Measurements from ENCODE around the gene NLRP13.
A peak's percentile ranks its signal among the peaks of the same experiment; 100 is the strongest.

Gene NLRP13

DNA sequence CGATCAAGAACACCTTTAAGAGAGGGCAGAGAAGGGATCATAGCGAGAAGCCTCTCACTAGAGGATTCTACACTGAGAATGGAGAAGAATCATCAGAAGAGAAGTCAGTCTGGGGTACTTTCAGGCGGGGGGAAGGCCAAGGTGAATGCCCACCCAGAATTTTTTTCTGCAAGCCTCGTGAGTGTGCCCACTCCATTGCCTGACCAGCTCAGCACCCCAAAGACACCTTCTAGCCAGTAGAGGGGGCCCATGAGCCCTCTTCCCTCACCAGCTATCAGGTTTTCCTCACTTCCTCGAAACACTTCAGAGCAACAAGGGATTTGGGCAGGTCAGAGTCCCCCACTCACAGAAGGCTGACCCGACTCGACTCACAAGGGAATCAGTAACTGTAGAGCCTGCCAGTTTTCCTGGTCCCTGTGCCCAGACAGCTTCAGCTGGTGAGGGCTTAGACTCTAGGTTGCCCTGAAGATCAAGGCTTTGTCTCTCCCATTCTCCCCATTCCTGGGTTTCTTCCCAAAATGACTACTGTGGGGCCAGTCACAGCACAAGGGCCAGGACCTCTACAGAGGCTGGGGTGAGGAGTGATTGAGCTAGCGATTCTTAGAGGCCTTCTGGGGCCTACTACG, 18.4 kb downstream of the NLRP13 start:
- Histone ChIP-seq H3K9ac (ENCODE audit: low read depth, low read length, poor library complexity, severe bottlenecking) (no peak overlapping the region), H3K36me3 (ENCODE audit: insufficient read depth, low read length) (no peaks in the 10 kb centered on the region), H2AFZ (ENCODE audit: low read length) (no peak overlapping the region), H3K4me2 (ENCODE audit: low read depth, low read length, poor library complexity, severe bottlenecking) (no peak overlapping the region), H3K4me1 (ENCODE audit: insufficient read depth, low read length, poor library complexity, severe bottlenecking) (no peaks in the 10 kb centered on the region), H3K79me2 (ENCODE audit: insufficient read depth, low read length) (no peaks in the 10 kb centered on the region), H3K27me3 (ENCODE audit: insufficient read depth, low read length, poor library complexity, severe bottlenecking) (no peaks in the 10 kb centered on the region), H3K9me2 (replicated peaks; ENCODE audit: low read depth, low read length) (no peaks in the 10 kb centered on the region; the same call in 1 of the 2 replicates), H3K4me3 (ENCODE audit: low read length, poor library complexity, severe bottlenecking) (no peak overlapping the region), H3F3A (ENCODE audit: low read depth) (no peaks in the 10 kb centered on the region), H4K20me1 (ENCODE audit: insufficient read depth, low read length, poor library complexity, severe bottlenecking) (no peaks in the 10 kb centered on the region), H3K9me3 (ENCODE audit: insufficient read depth, low read depth, low read length) (peaks cover 5% of the 10 kb centered on the region; the same call in 1 of the 2 replicates)
- no peak for TF ChIP-seq EZH2phosphoT487 (IDR thresholded peaks at IDR 0.05; ENCODE audit: borderline replicate concordance)
- TF ChIP-seq, protein P1, sequence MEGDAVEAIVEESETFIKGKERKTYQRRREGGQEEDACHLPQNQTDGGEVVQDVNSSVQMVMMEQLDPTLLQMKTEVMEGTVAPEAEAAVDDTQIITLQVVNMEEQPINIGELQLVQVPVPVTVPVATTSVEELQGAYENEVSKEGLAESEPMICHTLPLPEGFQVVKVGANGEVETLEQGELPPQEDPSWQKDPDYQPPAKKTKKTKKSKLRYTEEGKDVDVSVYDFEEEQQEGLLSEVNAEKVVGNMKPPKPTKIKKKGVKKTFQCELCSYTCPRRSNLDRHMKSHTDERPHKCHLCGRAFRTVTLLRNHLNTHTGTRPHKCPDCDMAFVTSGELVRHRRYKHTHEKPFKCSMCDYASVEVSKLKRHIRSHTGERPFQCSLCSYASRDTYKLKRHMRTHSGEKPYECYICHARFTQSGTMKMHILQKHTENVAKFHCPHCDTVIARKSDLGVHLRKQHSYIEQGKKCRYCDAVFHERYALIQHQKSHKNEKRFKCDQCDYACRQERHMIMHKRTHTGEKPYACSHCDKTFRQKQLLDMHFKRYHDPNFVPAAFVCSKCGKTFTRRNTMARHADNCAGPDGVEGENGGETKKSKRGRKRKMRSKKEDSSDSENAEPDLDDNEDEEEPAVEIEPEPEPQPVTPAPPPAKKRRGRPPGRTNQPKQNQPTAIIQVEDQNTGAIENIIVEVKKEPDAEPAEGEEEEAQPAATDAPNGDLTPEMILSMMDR (conservative IDR thresholded peaks at IDR 0.05; ENCODE audit: low read length): peak; percentile 41

DNA sequence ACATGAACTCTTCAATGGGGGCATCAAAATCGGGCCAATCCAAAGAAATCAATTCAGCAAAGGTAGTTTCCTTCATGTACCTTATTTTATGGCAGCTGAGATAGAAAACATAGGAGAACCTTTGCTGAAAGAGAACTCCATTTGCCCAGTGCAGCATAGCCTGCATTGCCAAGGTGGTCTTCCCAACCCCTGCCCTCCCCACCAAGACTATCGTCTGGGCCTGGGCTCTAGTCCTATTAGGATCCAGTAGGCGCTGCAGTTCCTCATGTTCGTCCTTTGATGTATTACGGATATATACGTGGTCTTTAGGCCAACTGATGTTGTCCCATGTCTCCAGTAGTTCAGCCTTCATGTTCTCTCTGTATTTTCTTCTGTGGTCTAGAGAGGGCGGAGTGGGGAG, 19.2 kb downstream of the NLRP13 start:
- no peak overlapping the region for H3K4me2 ChIP-seq (ENCODE audit: low read depth, low read length, poor library complexity, severe bottlenecking)
- H3K9ac ChIP-seq (ENCODE audit: low read depth, low read length, poor library complexity, severe bottlenecking): no peak overlapping the region
- no peaks in the 10 kb centered on the region for H3K4me1 ChIP-seq (ENCODE audit: insufficient read depth, low read length, poor library complexity, severe bottlenecking)
- no peak overlapping the region for H3K4me3 ChIP-seq (ENCODE audit: low read length, poor library complexity, severe bottlenecking)
- peaks cover 5% of the 10 kb centered on the region; the same call in 1 of the 2 replicates for H3K9me3 ChIP-seq (ENCODE audit: insufficient read depth, low read depth, low read length)
- no peak overlapping the region for H2AFZ ChIP-seq (ENCODE audit: low read length)
- no peaks in the 10 kb centered on the region for H3K9me2 ChIP-seq (replicated peaks; ENCODE audit: low read depth, low read length)
- no peaks in the 10 kb centered on the region for H3F3A ChIP-seq (ENCODE audit: low read depth)
- H3K79me2 ChIP-seq (ENCODE audit: insufficient read depth, low read length): no peaks in the 10 kb centered on the region
- no peaks in the 10 kb centered on the region for H4K20me1 ChIP-seq (ENCODE audit: insufficient read depth, low read length, poor library complexity, severe bottlenecking)
- TF ChIP-seq, protein P1 (conservative IDR thresholded peaks at IDR 0.05; ENCODE audit: low read length): no peak
- no peak for TF ChIP-seq EZH2phosphoT487 (IDR thresholded peaks at IDR 0.05; ENCODE audit: borderline replicate concordance)
- H3K36me3 ChIP-seq (ENCODE audit: insufficient read depth, low read length): no peaks in the 10 kb centered on the region
- H3K27me3 ChIP-seq (ENCODE audit: insufficient read depth, low read length, poor library complexity, severe bottlenecking): no peaks in the 10 kb centered on the region

DNA sequence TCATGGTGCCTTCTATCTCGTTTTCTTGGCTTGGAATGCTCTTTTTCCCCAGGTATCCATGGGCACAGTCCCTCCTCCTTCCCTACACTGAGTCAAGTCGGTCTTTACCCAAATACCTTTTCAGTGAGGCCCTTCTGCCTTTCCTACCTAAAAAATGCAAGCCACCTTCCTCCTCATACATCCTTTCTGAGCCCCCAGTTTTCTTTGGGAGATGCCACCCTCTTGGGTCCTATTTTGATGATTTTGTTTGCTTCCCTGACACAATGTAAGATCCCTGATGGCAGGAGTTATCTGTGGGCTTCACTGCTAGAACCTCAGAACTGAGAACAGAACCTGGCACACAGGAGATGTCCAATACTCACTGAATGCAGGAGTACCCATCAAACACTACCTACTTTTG, 22.3 kb downstream of the NLRP13 start:
- H3K79me2 ChIP-seq (ENCODE audit: insufficient read depth, low read length): no peaks in the 10 kb centered on the region
- peaks cover 5% of the 10 kb centered on the region; the same call in 1 of the 2 replicates for H3K9me3 ChIP-seq (ENCODE audit: insufficient read depth, low read depth, low read length)
- TF ChIP-seq, protein P1 (conservative IDR thresholded peaks at IDR 0.05; ENCODE audit: low read length): no peak
- no peak for TF ChIP-seq EZH2phosphoT487 (IDR thresholded peaks at IDR 0.05; ENCODE audit: borderline replicate concordance)
- no peaks in the 10 kb centered on the region for H3K27me3 ChIP-seq (ENCODE audit: insufficient read depth, low read length, poor library complexity, severe bottlenecking)
- no peaks in the 10 kb centered on the region for H3F3A ChIP-seq (ENCODE audit: low read depth)
- no peak overlapping the region for H2AFZ ChIP-seq (ENCODE audit: low read length)
- no peaks in the 10 kb centered on the region for H3K4me1 ChIP-seq (ENCODE audit: insufficient read depth, low read length, poor library complexity, severe bottlenecking)
- no peaks in the 10 kb centered on the region for H3K36me3 ChIP-seq (ENCODE audit: insufficient read depth, low read length)
- H3K4me3 ChIP-seq (ENCODE audit: low read length, poor library complexity, severe bottlenecking): no peak overlapping the region
- no peak overlapping the region for H3K4me2 ChIP-seq (ENCODE audit: low read depth, low read length, poor library complexity, severe bottlenecking)
- no peaks in the 10 kb centered on the region for H3K9me2 ChIP-seq (replicated peaks; ENCODE audit: low read depth, low read length)
- no peak overlapping the region for H3K9ac ChIP-seq (ENCODE audit: low read depth, low read length, poor library complexity, severe bottlenecking)
- no peaks in the 10 kb centered on the region for H4K20me1 ChIP-seq (ENCODE audit: insufficient read depth, low read length, poor library complexity, severe bottlenecking)
